Eye (tissue), 1 donor: Measurements from ENCODE around the gene RUNDC1.
"Not testable (repeated sequence)": the region's sequence is repeated elsewhere in the genome, so short reads cannot be mapped to it uniquely, and the experiment has no call there.

Experiments
- DNase-seq: peaks from one replicate; pipeline ENCODE4 v3.0.0-alpha.2; 2015

Gene RUNDC1

DNA sequence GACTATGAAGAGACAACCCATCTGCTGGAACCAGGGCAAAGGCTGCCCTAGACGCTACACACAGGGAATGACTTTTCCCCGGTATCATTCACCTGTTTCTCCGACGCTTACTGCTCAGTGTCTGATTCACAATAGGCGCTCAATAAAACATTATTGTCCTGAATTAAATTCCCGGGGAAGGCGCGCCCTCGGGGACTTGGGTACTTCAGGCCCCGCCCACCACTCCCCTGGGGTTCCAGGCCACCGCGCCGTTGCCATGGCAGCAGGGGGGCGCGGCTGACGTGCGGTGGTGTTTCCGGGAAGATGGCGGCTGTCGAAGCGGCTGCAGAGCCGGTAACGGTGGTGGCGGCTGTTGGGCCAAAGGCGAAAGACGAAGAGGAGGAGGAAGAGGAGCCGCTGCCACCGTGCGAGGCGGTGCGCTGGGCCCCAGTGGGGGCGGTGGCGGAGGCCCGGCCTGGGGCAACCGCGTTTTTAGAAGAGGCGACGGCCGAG, at the start of gene RUNDC1:
RUNDC1 (plus strand) TSS at position 292 of the 492 bp plus-strand sequence; CDS start at position 304, 12 bp downstream.
- peak; percentile 96 for DNase-seq

- peak; percentile 82 for DNase-seq
Observed at GRCh38 chr17:42937712-42938596, 42.4 kb upstream of the RUNDC1 start.

GRCh38 chr17:42944211-42944610, 36.2 kb upstream of the RUNDC1 start:
- DNase-seq, result no peak

- no peak for DNase-seq
Observed at GRCh38 chr17:42946812-42947211, 33.6 kb upstream of the RUNDC1 start.

GRCh38 chr17:42950044-42950783, 30.2 kb upstream of the RUNDC1 start:
- no peak for DNase-seq

- no peak for DNase-seq
Observed at GRCh38 chr17:42953669-42954068, 26.7 kb upstream of the RUNDC1 start.

GRCh38 chr17:42964161-42964932, 16.0 kb upstream of the RUNDC1 start, which contains the start of gene AARSD1:
Gene AARSD1, minus strand, starts transcription at chr17:42964454. Its CDS starts 14 bp downstream, at chr17:42964440.
- DNase-seq, result peak; percentile 98

- DNase-seq, result no peak
Observed at GRCh38 chr17:42967925-42968324, 12.4 kb upstream of the RUNDC1 start.

- DNase-seq, result no peak
Observed at GRCh38 chr17:42969001-42969581, 11.3 kb upstream of the RUNDC1 start.

DNA sequence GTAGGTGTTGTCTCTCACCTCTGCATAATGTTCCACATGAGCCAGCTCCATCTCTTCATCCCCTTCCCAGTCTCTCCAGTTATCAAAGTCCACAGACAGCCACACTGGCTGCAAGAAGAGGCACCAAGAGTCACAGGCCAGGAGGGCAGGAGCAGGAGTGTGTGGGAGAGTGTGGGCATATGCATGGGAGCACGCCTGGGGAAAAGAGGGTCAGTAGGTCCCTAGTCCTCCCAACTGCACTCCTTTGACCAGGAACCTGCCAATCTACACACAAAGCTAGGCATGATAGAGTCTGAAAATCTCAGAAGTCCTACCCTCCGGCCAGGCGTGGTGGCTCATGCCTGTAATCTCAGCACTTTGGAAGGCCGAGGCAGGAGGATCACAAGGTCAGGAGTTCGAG, 8.8 kb upstream of the RUNDC1 start:
- DNase-seq, result no peak

DNA sequence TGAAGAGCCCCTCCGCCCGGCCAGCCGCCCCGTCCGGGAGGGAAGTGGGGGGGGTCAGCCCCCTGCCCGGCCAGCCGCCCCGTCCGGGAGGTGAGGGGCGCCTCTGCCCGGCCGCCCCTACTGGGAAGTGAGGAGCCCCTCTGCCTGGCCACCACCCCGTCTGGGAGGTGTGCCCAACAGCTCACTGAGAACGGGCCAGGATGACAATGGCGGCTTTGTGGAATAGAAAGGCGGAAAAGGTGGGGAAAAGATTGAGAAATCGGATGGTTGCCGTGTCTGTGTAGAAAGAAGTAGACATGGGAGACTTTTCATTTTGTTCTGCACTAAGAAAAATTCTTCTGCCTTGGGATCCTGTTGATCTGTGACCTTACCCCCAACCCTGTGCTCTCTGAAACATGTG, 7.0 kb upstream of the RUNDC1 start:
- DNase-seq, result not testable (repeated sequence)

DNA sequence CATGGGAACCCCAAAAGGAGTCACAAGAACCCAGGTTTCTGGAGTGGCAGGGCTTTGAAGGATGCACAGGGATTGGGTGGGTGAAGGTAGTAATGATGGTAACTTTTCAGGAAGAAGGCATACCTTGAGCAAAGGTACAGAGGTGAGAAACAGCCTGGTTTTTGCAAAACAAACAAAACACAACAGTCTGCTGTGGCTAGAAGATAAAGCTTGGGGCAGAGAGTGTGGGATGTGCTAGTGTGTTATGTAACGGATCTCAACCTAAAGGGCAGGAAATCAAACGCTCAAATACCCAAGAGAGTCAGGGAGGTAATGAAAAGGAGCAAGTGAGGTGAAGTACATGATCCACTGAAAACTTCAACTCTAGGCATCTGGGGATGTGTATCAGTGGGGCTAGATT, 5.1 kb upstream of the RUNDC1 start:
- no peak for DNase-seq

DNA sequence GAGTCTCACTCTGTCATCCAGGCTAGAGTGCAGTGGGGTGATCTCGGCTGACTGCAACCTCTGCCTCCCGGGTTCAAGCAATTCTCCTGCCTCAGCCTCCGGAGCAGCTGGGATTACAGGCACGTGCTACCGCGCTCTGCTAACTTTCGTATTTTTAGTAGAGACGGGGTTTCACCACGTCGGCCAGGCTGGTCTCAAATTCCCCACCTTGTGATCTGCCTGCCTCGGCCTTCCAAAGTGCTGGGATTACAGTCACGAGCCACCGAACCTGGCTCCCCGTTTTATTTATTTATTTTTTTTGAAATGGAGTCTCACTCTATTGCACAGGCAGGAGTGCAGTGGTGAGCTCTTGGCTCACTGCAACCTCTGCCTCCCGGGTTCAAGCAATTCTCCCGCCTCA, 4.7 kb upstream of the RUNDC1 start:
- DNase-seq, result not testable (repeated sequence)

- no peak for DNase-seq
Observed at GRCh38 chr17:42979511-42980273, 673 bp upstream of the RUNDC1 start, which contains the start of gene PTGES3L. Gene PTGES3L, minus strand, starts transcription at chr17:42980080. Its CDS starts 27 bp downstream, at chr17:42980053.

DNA sequence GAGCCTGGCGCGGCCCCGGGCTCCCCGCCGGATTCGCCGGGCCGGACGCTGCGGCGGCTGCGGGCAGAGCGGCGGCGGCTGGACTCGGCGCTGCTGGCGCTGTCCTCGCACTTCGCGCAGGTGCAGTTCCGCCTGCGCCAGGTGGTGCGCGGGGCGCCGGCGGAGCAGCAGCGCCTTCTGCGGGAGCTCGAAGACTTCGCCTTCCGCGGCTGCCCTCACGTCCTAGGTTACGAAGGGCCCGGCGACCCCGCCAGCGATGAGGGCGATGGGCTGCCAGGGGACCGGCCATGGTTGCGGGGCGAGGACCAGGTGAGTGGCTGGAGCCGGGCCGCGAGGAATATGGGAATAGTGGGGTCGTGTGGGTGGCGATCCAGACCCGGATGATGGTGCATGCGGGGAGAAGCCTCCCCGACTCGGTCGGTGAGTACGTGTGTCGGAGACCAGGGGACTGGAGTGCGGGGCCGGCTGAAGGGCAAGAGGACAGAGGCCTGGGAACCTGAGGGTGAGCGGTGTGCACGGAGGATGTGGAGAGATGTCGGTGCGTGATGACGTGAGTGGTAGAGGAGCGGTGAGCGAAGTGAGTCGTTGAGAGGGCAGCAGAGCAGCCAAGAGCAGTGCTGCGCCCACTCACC, 517 bp downstream of the RUNDC1 start:
- DNase-seq, result peak; percentile 51

DNA sequence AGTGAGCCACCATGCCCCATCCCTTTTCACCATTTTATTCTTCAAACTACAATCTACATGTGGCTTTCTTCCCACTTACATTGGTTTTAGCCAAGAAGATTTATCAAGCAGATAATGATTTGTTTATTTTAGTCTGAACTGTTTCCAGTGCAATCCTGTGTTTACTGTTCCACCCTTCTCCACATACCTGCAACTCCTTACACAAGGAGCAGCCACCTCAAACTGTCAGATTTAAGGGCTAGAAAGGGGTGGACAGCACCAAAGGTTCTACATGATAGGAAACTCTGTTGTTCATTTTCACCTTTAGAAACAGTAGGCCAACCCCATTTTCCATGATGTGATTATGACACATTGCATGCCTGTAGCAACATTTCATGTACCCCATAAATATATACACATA, 1.9 kb downstream of the RUNDC1 start:
- no peak for DNase-seq

- no peak for DNase-seq
Observed at GRCh38 chr17:42985225-42985624, 4.9 kb downstream of the RUNDC1 start.

- DNase-seq, result no peak
Observed at GRCh38 chr17:42989141-42989540, 8.8 kb downstream of the RUNDC1 start.

DNA sequence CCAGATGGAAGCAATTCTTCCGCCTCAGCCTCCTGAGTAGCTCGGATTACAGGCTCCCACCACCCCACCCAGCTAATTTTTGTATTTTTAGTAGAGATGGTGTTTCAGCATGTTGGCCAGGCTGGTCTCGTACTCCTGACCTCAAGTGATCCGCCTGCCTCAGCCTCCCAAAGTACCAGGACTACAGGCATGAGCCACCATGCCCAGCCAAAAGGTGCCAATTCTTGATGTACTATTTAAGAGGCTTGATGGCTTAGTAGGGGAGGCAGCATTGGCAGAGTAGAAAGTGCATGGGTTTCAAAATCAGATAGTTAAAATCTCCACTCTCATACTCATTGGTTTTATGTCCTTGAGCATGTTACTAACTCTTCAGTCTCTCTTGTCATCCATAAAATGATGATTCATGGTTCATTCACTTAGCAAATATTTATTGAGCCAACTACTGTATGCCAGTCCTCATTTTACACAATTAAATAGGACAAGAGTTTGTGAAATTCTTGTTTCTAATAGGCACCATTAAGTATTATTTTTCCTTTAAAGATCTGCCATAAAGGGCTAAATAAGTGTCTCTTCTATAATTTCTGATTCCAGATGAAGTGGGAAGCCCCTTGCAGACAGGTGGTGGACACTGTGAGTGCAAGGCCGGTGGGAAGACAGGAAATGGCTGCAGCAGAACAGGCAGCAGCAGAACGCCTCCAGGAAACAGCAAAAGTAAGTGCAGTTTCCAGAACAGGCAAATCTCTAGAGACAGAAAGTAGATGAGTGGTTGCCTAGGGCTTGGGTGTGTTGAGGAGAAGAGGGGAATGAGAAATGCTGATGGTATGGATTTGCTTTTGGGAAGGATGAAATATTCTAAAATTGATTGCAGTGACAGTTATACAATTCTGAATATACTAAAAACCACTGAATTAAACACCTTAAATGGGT, 9.6 kb downstream of the RUNDC1 start:
- DNase-seq, result no peak

GRCh38 chr17:42991471-42991870, 11.1 kb downstream of the RUNDC1 start:
- DNase-seq, result no peak
